ENCODE data around the gene ZNF117. TPM values are rescaled to one million over a fixed set of nuclear protein-coding genes. Genes with fewer than 3 reads are reported as not detected.

ZNF117 gene
- total and polyA plus RNA-seq, 10 of the 15 experiments (the other 5 are each of a cell fraction or from before 2014, with no cell fraction given): 1.4 to 15.3 (median 7.6) TPM

DNA sequence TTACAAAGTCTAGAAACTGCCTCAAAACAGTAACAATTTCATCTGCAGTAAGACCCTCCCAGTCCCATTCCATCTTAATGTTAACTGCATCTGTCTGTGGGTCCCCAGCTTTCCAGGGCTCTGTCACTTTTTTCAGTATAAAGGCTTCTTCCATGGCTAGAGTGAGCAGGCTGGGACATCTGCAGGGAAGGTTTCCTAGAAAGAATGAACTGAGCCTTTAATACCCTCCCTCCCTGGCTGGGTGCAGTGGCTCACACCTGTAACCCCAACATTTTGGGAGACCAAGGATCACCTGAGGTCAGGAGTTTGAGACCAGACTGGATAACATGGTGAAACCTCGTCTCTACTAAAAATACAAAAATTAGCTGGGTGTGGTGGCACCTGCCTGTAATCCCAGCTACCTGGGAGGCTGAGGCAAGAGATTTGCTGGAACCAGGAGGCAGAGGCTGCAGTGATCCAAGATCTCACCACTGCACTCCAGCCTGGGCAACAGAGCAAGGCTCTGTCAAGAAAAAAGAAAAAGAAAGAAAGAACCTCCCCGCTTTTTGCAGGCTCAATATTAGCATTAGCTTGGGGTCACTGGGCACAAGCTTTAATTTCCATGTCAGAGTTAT, 12.2 kb upstream of the ZNF117 start:
- ChIA-PET RAD21 (ENCODE audit: unreplicated experiment) (no interaction called here), SMC1A (ENCODE audit: uncharacterized antibody, unreplicated experiment) (interaction anchor here (0.8 to 1.4 kb wide), 2 partner anchors 53 to 301 kb away, joined by 3 to 4 read pairs; no protein-coding TSS in a partner anchor), POLR2A (no interaction called here), CTCF (interaction anchor here (0.7 kb wide), 1 partner anchor 52 kb away, joined by 3 read pairs; no protein-coding TSS in a partner anchor)
- H2AFZ ChIP-seq (ENCODE audit: control insufficient read depth, low read depth, low read length): no peak overlapping the region
- intact Hi-C loops (cut with micrococcal nuclease; ENCODE audit: unreplicated experiment) (loop anchor here (5.0 to 10.0 kb wide), 3 partner anchors 34 to 338 kb away; partner anchors contain the start of genes ZNF107 and ZNF138), in situ Hi-C loops (cut with MboI) (no loop called here)
- H3K79me2 ChIP-seq (ENCODE audit: control insufficient read depth, insufficient read depth, low read length): peaks cover 25% of the 10 kb centered on the region
- no peak overlapping the region for H3K9ac ChIP-seq (ENCODE audit: control insufficient read depth, insufficient read depth, low read length)
- no peak for ATAC-seq
- no peak for DNase-seq (ENCODE audit: low read depth, low spot score)
- WGBS (ENCODE audit: insufficient coverage, insufficient replicate concordance, low lambda C conversion rate, missing lambda C conversion rate): 100% methylated on average over 2 of the region's 2 CpGs
- H4K20me1 ChIP-seq (ENCODE audit: control insufficient read depth, insufficient read depth): no peaks in the 10 kb centered on the region
- FAIRE-seq: no peak
- TF ChIP-seq SMAD1 (IDR thresholded peaks at IDR 0.05; ENCODE audit: low read depth, partially characterized antibody): no peak
- no peak for TF ChIP-seq HDAC2 (IDR thresholded peaks at IDR 0.05)
- TF ChIP-seq ESRRA (IDR thresholded peaks at IDR 0.05; ENCODE audit: low read length): no peak
- no peak for TF ChIP-seq RAD21 (IDR thresholded peaks at IDR 0.05; ENCODE audit: insufficient read depth, low read depth, low read length)
- TF ChIP-seq, protein P1, sequence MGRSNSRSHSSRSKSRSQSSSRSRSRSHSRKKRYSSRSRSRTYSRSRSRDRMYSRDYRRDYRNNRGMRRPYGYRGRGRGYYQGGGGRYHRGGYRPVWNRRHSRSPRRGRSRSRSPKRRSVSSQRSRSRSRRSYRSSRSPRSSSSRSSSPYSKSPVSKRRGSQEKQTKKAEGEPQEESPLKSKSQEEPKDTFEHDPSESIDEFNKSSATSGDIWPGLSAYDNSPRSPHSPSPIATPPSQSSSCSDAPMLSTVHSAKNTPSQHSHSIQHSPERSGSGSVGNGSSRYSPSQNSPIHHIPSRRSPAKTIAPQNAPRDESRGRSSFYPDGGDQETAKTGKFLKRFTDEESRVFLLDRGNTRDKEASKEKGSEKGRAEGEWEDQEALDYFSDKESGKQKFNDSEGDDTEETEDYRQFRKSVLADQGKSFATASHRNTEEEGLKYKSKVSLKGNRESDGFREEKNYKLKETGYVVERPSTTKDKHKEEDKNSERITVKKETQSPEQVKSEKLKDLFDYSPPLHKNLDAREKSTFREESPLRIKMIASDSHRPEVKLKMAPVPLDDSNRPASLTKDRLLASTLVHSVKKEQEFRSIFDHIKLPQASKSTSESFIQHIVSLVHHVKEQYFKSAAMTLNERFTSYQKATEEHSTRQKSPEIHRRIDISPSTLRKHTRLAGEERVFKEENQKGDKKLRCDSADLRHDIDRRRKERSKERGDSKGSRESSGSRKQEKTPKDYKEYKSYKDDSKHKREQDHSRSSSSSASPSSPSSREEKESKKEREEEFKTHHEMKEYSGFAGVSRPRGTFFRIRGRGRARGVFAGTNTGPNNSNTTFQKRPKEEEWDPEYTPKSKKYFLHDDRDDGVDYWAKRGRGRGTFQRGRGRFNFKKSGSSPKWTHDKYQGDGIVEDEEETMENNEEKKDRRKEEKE (IDR thresholded peaks at IDR 0.05): no peak
- TF ChIP-seq TCF3 (IDR thresholded peaks at IDR 0.05; ENCODE audit: borderline replicate concordance, insufficient read depth, low read depth, low read length): no peak
- no peak for TF ChIP-seq CBX5 (IDR thresholded peaks at IDR 0.05; ENCODE audit: low read depth)
- TF ChIP-seq CBFB (IDR thresholded peaks at IDR 0.05; ENCODE audit: low read depth): no peak
- TF ChIP-seq POLR2AphosphoS5 (IDR thresholded peaks at IDR 0.05; ENCODE audit: low read length): no peak
- TF ChIP-seq ZBED1 (IDR thresholded peaks at IDR 0.05; ENCODE audit: borderline replicate concordance): no peak
- TF ChIP-seq MTA2 (IDR thresholded peaks at IDR 0.05; ENCODE audit: low read depth): no peak
- H3K36me3 ChIP-seq (ENCODE audit: control insufficient read depth in 2 of 2, insufficient read depth in 2 of 2, low read length in 1 of 2): peaks cover 0 to 3% of the 10 kb centered on the region in 2 experiments; a peak in 2 of 4 replicates
- H3K4me1 ChIP-seq (ENCODE audit: control insufficient read depth, insufficient read depth, low read length): no peaks in the 10 kb centered on the region
- H3K27ac ChIP-seq (ENCODE audit: control insufficient read depth, insufficient read depth): no peak overlapping the region
- H3K4me2 ChIP-seq (ENCODE audit: control insufficient read depth, insufficient read depth): no peak overlapping the region
- H3K4me3 ChIP-seq: no peak overlapping the region
- peaks cover 36% of the 10 kb centered on the region for H3K9me3 ChIP-seq (replicated peaks; ENCODE audit: control insufficient read depth, insufficient read depth, low read length)
- BruUV-seq (replicated peaks): no TSS peak
- H3K27me3 ChIP-seq (replicated peaks in 1 of 2; ENCODE audit: control insufficient read depth in 2 of 2, insufficient read depth in 2 of 2, low read length in 1 of 2): no peaks in the 10 kb centered on the region
